IMR-90 (cell line): Measurements from ENCODE around the gene PHLDA2. TPM values are rescaled to one million over a fixed set of nuclear protein-coding genes. Genes with fewer than 3 reads are reported as not detected.

Source experiments
- ATAC-seq: fragments of 200-7000 bp; cut with Tn5 transposase; 2 replicates; pipeline ENCODE4 v1.9.1; 2020; ENCODE audit warnings: low read depth, mild to moderate bottlenecking, moderate library complexity
- Bru-seq: library from RNA; stranded (reverse); fragments of 400-500 nt; gene quantifications from one replicate; lab custom pipeline; 2021; lab: Mats Ljungman, UMichigan
- BruChase-seq, 2 experiments: library from RNA; stranded (reverse); fragments of 400-500 nt; gene quantifications; one replicate each; lab custom pipeline; 2021; lab: Mats Ljungman, UMichigan
- BruUV-seq: library from RNA; stranded (reverse); fragments of 400-500 nt; replicated peaks from 2 replicates; lab custom pipeline; 2021; lab: Mats Ljungman, UMichigan
- CTCF ChIA-PET: fragments of 300-600 bp; formaldehyde crosslinking; extraction: SDS; loops from one replicate; lab custom pipeline; 2021; ENCODE audit warnings: antibody characterized with exemption; lab: Yijun Ruan, JAX
- POLR2A ChIA-PET: fragments of 300-600 bp; sonication (Branson Sonifier 250); formaldehyde crosslinking; loops from one replicate; lab custom pipeline; 2022; ENCODE audit warnings: antibody characterized with exemption; ENCODE audit not compliant: unreplicated experiment; lab: Charles Lee
- DNase-seq: peaks from one replicate; pipeline ENCODE4 v3.0.0; 2013
- H2AFZ ChIP-seq: replicated peaks from 2 replicates; pipeline ENCODE3; 2013; ENCODE audit warnings: low read length, mild to moderate bottlenecking; ENCODE audit not compliant: poor library complexity
- H2AK5ac ChIP-seq: 2 replicates; pipeline ENCODE4 v1.6.1; 2013; ENCODE audit warnings: low read depth, low read length, inconsistent platforms
- H2AK9ac ChIP-seq: replicated peaks from 2 replicates; pipeline ENCODE3; 2013; ENCODE audit warnings: mild to moderate bottlenecking, low read depth, low read length, moderate library complexity; ENCODE audit not compliant: poor library complexity
- H2BK120ac ChIP-seq: 2 replicates; pipeline ENCODE4 v1.6.1; 2013; ENCODE audit warnings: low read depth, low read length, inconsistent platforms
- H2BK15ac ChIP-seq: 3 replicates; pipeline ENCODE4 v1.6.1; 2013; ENCODE audit warnings: low read depth, low read length, inconsistent platforms
- H2BK20ac ChIP-seq: 2 replicates; pipeline ENCODE4 v1.6.1; 2013; ENCODE audit warnings: low read depth, mild to moderate bottlenecking, inconsistent platforms, low read length, moderate library complexity
- H2BK5ac ChIP-seq: 2 replicates; pipeline ENCODE4 v1.6.1; 2013; ENCODE audit warnings: mild to moderate bottlenecking, low read depth, low read length, inconsistent platforms; ENCODE audit not compliant: poor library complexity, severe bottlenecking
- H3K14ac ChIP-seq: replicated peaks from 2 replicates; pipeline ENCODE4 v1.6.1; 2013; ENCODE audit warnings: low read depth, low read length, inconsistent platforms
- H3K18ac ChIP-seq: 2 replicates; pipeline ENCODE4 v1.6.1; 2013; ENCODE audit warnings: low read depth, low read length, control low read depth
- H3K23ac ChIP-seq: 2 replicates; pipeline ENCODE4 v1.6.1; 2013; ENCODE audit warnings: low read depth, low read length, inconsistent platforms
- H3K27ac ChIP-seq: 2 replicates; pipeline ENCODE4 v1.5.1; 2013; ENCODE audit warnings: mild to moderate bottlenecking, control low read depth, low read length; ENCODE audit not compliant: insufficient read depth
- H3K27me3 ChIP-seq: 2 replicates; pipeline ENCODE4 v1.6.1; 2013; ENCODE audit warnings: low read length; ENCODE audit not compliant: control insufficient read depth, insufficient read depth
- H3K36me3 ChIP-seq: 2 replicates; pipeline ENCODE4 v1.6.1; 2013; ENCODE audit warnings: low read length, mixed read lengths; ENCODE audit not compliant: control insufficient read depth, insufficient read depth
- H3K4ac ChIP-seq: 2 replicates; pipeline ENCODE4 v1.6.1; 2013; ENCODE audit warnings: low read depth, low read length, inconsistent platforms
- H3K4me1 ChIP-seq: 2 replicates; pipeline ENCODE4 v1.6.1; 2013; ENCODE audit warnings: low read length, mixed read lengths; ENCODE audit not compliant: control insufficient read depth, insufficient read depth
- H3K4me2 ChIP-seq: 2 replicates; pipeline ENCODE4 v1.6.1; 2013; ENCODE audit warnings: low read depth, mild to moderate bottlenecking, control low read depth, low read length, moderate library complexity
- H3K4me3 ChIP-seq: 2 replicates; pipeline ENCODE4 v1.5.1; 2013; ENCODE audit warnings: low read depth, mild to moderate bottlenecking, control low read depth, low read length, moderate library complexity; ENCODE audit not compliant: insufficient read depth
- H3K56ac ChIP-seq: 2 replicates; pipeline ENCODE4 v1.6.1; 2013; ENCODE audit warnings: low read length, inconsistent platforms; ENCODE audit not compliant: insufficient read depth; ENCODE audit errors: extremely low read depth
- H3K79me1 ChIP-seq, 2 experiments: 2 replicates each; pipeline ENCODE4 v1.6.1; 2013; ENCODE audit warnings: low read length in 2 of 2, inconsistent platforms in 1 of 2, low read depth in 1 of 2
- H3K9ac ChIP-seq: 2 replicates; pipeline ENCODE4 v1.6.1; 2013; ENCODE audit warnings: low read depth, low read length, control low read depth
- H3K9me1 ChIP-seq: 2 replicates; pipeline ENCODE4 v1.6.1; 2013; ENCODE audit warnings: low read length, inconsistent platforms; ENCODE audit not compliant: insufficient read depth
- H3K9me3 ChIP-seq: 2 replicates; pipeline ENCODE4 v1.6.1; 2013; ENCODE audit warnings: low read length; ENCODE audit not compliant: control insufficient read depth, insufficient read depth
- H4K20me1 ChIP-seq: 2 replicates; pipeline ENCODE4 v1.6.1; 2013; ENCODE audit warnings: low read length, inconsistent platforms; ENCODE audit not compliant: insufficient read depth
- H4K5ac ChIP-seq: 2 replicates; pipeline ENCODE4 v1.6.1; 2013; ENCODE audit warnings: mild to moderate bottlenecking, low read depth, low read length, control low read depth
- H4K8ac ChIP-seq, 2 experiments: 2 replicates each; pipeline ENCODE4 v1.6.1; 2013; ENCODE audit warnings: low read depth in 2 of 2, low read length in 2 of 2, control low read depth in 1 of 2, inconsistent platforms in 1 of 2
- H4K91ac ChIP-seq: 2 replicates; pipeline ENCODE4 v1.6.1; 2013; ENCODE audit warnings: low read depth, low read length, inconsistent platforms; ENCODE audit not compliant: insufficient read depth
- BHLHE40 ChIP-seq: fragments of 150-350 bp; IDR thresholded peaks from 2 replicates; pipeline ENCODE4 v1.6.1; 2016; ENCODE audit warnings: mild to moderate bottlenecking, low read depth, low read length
- CEBPB ChIP-seq: IDR thresholded peaks from 2 replicates; pipeline ENCODE4 v1.6.1; 2012; ENCODE audit warnings: low read depth, low read length, improper control_type of control experiment
- CTCF ChIP-seq: conservative IDR thresholded peaks from 2 replicates; pipeline ENCODE4 v1.5.1; 2012; ENCODE audit warnings: mild to moderate bottlenecking, low read depth, low read length, improper control_type of control experiment
- FOS ChIP-seq: fragments of 150-350 bp; IDR thresholded peaks from 2 replicates; pipeline ENCODE4 v1.6.1; 2016; ENCODE audit warnings: low read depth, low read length
- MAFK ChIP-seq: IDR thresholded peaks from 2 replicates; pipeline ENCODE4 v1.6.1; 2012; ENCODE audit warnings: low read depth, low read length, improper control_type of control experiment
- MAZ ChIP-seq: IDR thresholded peaks from 2 replicates; pipeline ENCODE4 v1.6.1; 2012; ENCODE audit warnings: low read depth, mild to moderate bottlenecking, low read length, improper control_type of control experiment, moderate library complexity, borderline replicate concordance
- MXI1 ChIP-seq: IDR thresholded peaks from 2 replicates; pipeline ENCODE4 v1.6.1; 2012; ENCODE audit warnings: low read depth, mild to moderate bottlenecking, low read length, moderate library complexity, borderline replicate concordance
- NFE2L2 ChIP-seq: fragments of 150-350 bp; IDR thresholded peaks from 2 replicates; pipeline ENCODE4 v1.6.1; 2016; ENCODE audit warnings: low read depth, mild to moderate bottlenecking, low read length
- RCOR1 ChIP-seq: IDR thresholded peaks from 2 replicates; pipeline ENCODE4 v1.6.1; 2012; ENCODE audit warnings: mild to moderate bottlenecking, low read length, improper control_type of control experiment; ENCODE audit not compliant: insufficient replicate concordance
- RFX5 ChIP-seq: IDR thresholded peaks from 2 replicates; pipeline ENCODE4 v1.8.0; 2012; ENCODE audit warnings: low read depth, mild to moderate bottlenecking, low read length, moderate library complexity
- SMC3 ChIP-seq: fragments of 150-350 bp; IDR thresholded peaks from 2 replicates; pipeline ENCODE4 v1.6.1; 2016; ENCODE audit warnings: low read depth, mild to moderate bottlenecking, antibody characterized with exemption, low read length, moderate library complexity
- WGBS, 2 experiments: methylation state at CpG; one replicate each; pipeline versions ENCODE4 v1.1.5 to v1.1.7; 2013; ENCODE audit warnings: missing lambda C conversion rate in 2 of 2; ENCODE audit not compliant: insufficient read length in 1 of 2; ENCODE audit errors: extremely low coverage in 2 of 2; 5-methylcytosine and 5-hydroxymethylcytosine counted together
- dilution Hi-C: fragments of 300-500 bp; cut with HindIII; formaldehyde crosslinking; loops from one replicate; pipeline ENCODE4 v1.14.3; 2018; ENCODE audit warnings: low sequenced_read_pairs; ENCODE audit not compliant: unreplicated experiment
- in situ Hi-C: fragments of 300-500 bp; cut with MboI; formaldehyde crosslinking; loops from 3 replicates; pipeline ENCODE4 v1.14.3; 2019; ENCODE audit warnings: low sequenced_read_pairs, inconsistent platforms, mixed read lengths
- intact Hi-C: fragments of 100-400 bp; cut with micrococcal nuclease; formaldehyde crosslinking; loops from 2 replicates; pipeline ENCODE4 v1.10.0; 2022
- long read RNA-seq: library from polyadenylated mRNA; unstranded; transcript quantifications from one replicate; pipeline ENCODE4 v2.0.0, GENCODE V29; 2021; ENCODE audit not compliant: unreplicated experiment
- polyA plus RNA-seq, 3 experiments: library from polyadenylated mRNA; depleted of rRNA; stranded (reverse); fragments of >200 nt; gene quantifications; 2 replicates each; pipeline ENCODE4 v1.2.3, GENCODE V29; 2012; ENCODE audit warnings: low replicate concordance in 1 of 3
- total RNA-seq: library from RNA; depleted of rRNA; stranded (reverse); fragments of >200 nt; gene quantifications from 2 replicates; pipeline ENCODE4 v1.2.3, GENCODE V29; 2012; rRNA removed
- TF ChIP-seq, protein P1 (sequence below): fragments of 150-350 bp; IDR thresholded peaks from 2 replicates; pipeline ENCODE4 v1.6.1; 2017; ENCODE audit warnings: mild to moderate bottlenecking, antibody characterized with exemption, low read length, low read depth

Gene PHLDA2
- total RNA-seq (3.8 and 4.4 TPM in 2 replicates), polyA plus RNA-seq (2012; rRNA removed) (89.0 and 154 TPM in 2 replicates), Bru-seq, nascent RNA (percentile 67 among the genes with signal in this experiment), BruChase-seq, experiment 1, labeled RNA remaining after a 6-hour chase (percentile 72 among the genes with signal in this experiment), BruChase-seq, experiment 2, labeled RNA remaining after a 2-hour chase (percentile 55 among the genes with signal in this experiment)
- polyA plus RNA-seq (2012; cell fraction: cytosol; rRNA removed), result 190 and 339 TPM in 2 replicates
- 56.3 and 191 TPM in 2 replicates for polyA plus RNA-seq (2012; cell fraction: nucleus; rRNA removed; ENCODE audit: low replicate concordance)
- long read RNA-seq, transcript PHLDA2-201 (2 exons, 955 nt), result major isoform, 39 of 80 reads
- long read RNA-seq, partial matches to known transcripts, result 41 of 80 reads
- long read RNA-seq, other reads (novel, unspliced or antisense), result 0 of 80 reads

DNA sequence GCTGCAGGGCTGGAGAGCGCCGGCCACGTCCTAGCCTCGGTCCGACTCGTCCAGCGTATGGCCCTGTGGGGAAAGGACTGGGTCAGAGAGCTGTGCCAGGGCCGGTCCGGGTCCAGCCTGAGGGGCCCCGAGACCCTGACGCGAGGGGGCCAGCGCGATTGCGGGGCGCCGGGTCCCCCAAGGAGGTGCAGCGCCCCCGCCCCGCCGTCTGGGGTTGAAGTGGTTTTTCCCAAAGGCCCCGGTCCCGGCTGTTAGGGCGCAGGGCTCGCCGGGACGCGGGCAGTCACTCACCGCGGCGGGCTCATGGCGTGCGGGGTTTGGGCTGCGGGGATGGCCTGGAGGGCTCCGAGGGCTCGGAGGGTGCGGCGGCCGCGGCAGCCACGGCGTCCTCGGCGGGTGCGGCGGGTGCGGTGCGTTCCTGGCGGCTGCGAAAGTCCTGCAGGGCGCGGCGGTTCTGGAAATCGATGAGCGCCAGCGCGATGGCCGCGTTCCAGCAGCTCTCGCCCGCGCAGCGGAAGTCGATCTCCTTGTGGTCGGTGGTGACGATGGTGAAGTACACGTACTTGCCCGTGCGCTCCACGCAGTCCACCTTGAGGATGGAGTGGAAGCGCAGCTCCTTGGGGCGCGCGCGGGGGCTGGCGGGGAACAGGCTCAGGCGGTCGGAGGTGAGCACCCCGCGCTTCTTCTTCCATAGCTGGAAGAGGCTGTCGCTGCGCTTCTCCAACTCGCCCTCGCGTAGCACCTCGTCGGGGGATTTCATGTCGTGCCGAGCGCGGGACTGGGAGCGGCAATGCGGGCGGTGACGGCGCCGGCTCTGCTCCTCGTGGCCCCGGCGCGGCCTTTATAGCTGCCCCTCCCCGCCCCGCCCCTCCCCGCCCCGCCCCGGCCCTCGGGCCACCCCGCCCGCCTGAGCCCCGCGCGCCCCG, at the start of gene PHLDA2:
Gene PHLDA2, minus strand, starts transcription at position 816 of the 926 bp plus-strand sequence. Its CDS starts 56 bp downstream, at position 760.
- peak within 1 kb of the TSS; percentile 90 for H3K14ac ChIP-seq
- peak within 1 kb of the TSS; percentile 90 for H2BK20ac ChIP-seq
- H3K4me2 ChIP-seq, result peak within 1 kb of the TSS; percentile 94
- H3K9me1 ChIP-seq, result peaks cover 13% of the 10 kb centered on the region
- 1% methylated on average over 40 of the region's 113 CpGs; no CpG with 5 or more reads in 1 of the 2 experiments for WGBS, 2 experiments
- BruUV-seq, result TSS peak; percentile 99
- intact Hi-C loops (no loop called here), in situ Hi-C loops (no loop called here), dilution Hi-C loops (no loop called here)
- peak; percentile 85 for DNase-seq
- peak within 1 kb of the TSS; percentile 92 for H2AFZ ChIP-seq
- peak; percentile 52 for ATAC-seq
- H3K4ac ChIP-seq, result peak within 1 kb of the TSS; percentile 98
- H3K4me3 ChIP-seq, result peak within 1 kb of the TSS; percentile 92
- H2AK9ac ChIP-seq, result peak within 1 kb of the TSS; percentile 99
- H2BK120ac ChIP-seq, result peak within 1 kb of the TSS; percentile 95
- peak within 1 kb of the TSS; percentile 99 for H2AK5ac ChIP-seq
- peaks cover 6 to 34% of the 10 kb centered on the region in 2 experiments; a peak in 3 of 4 replicates for H3K79me1 ChIP-seq
- H3K23ac ChIP-seq, result peak within 1 kb of the TSS; percentile 92
- H4K91ac ChIP-seq, result peak within 1 kb of the TSS; percentile 89
- H3K9me3 ChIP-seq, result no peaks in the 10 kb centered on the region
- H3K18ac ChIP-seq, result peak within 1 kb of the TSS; percentile 79
- H2BK15ac ChIP-seq, result peak within 1 kb of the TSS; percentile 92; the same call in 1 of the 3 replicates
- no peaks in the 10 kb centered on the region for H3K27me3 ChIP-seq
- POLR2A ChIA-PET, result interaction anchor here (0.5 to 0.8 kb wide), 6 partner anchors 11 to 396 kb away, joined by 3 to 7 read pairs (median 3); partner anchors contain the start of gene NAP1L4
- H2BK5ac ChIP-seq, result peak within 1 kb of the TSS; percentile 84
- CTCF ChIA-PET, result interaction anchor here (1.1 to 1.4 kb wide), 2 partner anchors 37 to 93 kb away, joined by 3 read pairs; no protein-coding TSS in a partner anchor
- peaks cover 23% of the 10 kb centered on the region for H4K20me1 ChIP-seq
- H3K27ac ChIP-seq, result peak within 1 kb of the TSS; percentile 82
- H3K9ac ChIP-seq, result peak within 1 kb of the TSS; percentile 84
- no peaks in the 10 kb centered on the region for H3K36me3 ChIP-seq
- peaks cover 16% of the 10 kb centered on the region for H3K4me1 ChIP-seq
- H3K56ac ChIP-seq, result peak within 1 kb of the TSS; percentile 79
- H4K8ac ChIP-seq, result peak within 1 kb of the TSS; percentile 72 to 91
- H4K5ac ChIP-seq, result peak within 1 kb of the TSS; percentile 89
- no peak for TF ChIP-seq SMC3
- peak; percentile 63 for TF ChIP-seq BHLHE40
- TF ChIP-seq MAZ, result no peak
- TF ChIP-seq CTCF, result 0 out of 2 replicates have a peak, but pooled peaks have one; percentile 8
- TF ChIP-seq NFE2L2, result no peak
- TF ChIP-seq RFX5, result no peak
- TF ChIP-seq, protein P1, sequence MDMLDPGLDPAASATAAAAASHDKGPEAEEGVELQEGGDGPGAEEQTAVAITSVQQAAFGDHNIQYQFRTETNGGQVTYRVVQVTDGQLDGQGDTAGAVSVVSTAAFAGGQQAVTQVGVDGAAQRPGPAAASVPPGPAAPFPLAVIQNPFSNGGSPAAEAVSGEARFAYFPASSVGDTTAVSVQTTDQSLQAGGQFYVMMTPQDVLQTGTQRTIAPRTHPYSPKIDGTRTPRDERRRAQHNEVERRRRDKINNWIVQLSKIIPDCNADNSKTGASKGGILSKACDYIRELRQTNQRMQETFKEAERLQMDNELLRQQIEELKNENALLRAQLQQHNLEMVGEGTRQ, result no peak
- TF ChIP-seq RCOR1, result no peak
- TF ChIP-seq MAFK, result no peak
- TF ChIP-seq FOS, result no peak
- peak; percentile 55; the same call in 1 of the 2 replicates for TF ChIP-seq MXI1
- no peak for TF ChIP-seq CEBPB
